CD4-positive, alpha-beta memory T cell (primary cell): ENCODE results near the gene RETSAT. TPM values are rescaled to one million over a fixed set of nuclear protein-coding genes. Genes with fewer than 3 reads are reported as not detected.
A peak's percentile ranks its signal among the peaks of the same experiment; 100 is the strongest.
"Not testable (repeated sequence)": the region's sequence is repeated elsewhere in the genome, so short reads cannot be mapped to it uniquely, and the experiment has no call there.

Source experiments
- CTCF ChIA-PET: fragments of 350-600 bp; sonication (Branson Sonifier 250); formaldehyde crosslinking; loops from one replicate; lab custom pipeline; 2021; ENCODE audit warnings: inconsistent platforms; ENCODE audit not compliant: partially characterized antibody; lab: Charles Lee
- POLR2A ChIA-PET: fragments of 350-600 bp; sonication (Branson Sonifier 250); formaldehyde crosslinking; loops from one replicate; lab custom pipeline; 2021; ENCODE audit not compliant: partially characterized antibody; lab: Charles Lee
- DNase-seq, 5 donors: peaks; one replicate each; pipeline versions ENCODE4 v3.0.0 to v3.0.0-alpha.2; 2020 to 2022; ENCODE audit warnings: mixed read lengths in 1 of 5
- H3K27ac ChIP-seq: one replicate; pipeline ENCODE4 v1.7.0; 2013; ENCODE audit warnings: low read depth, low read length
- H3K27me3 ChIP-seq: 2 replicates; pipeline ENCODE4 v1.7.0; 2013; ENCODE audit warnings: mild to moderate bottlenecking, low read length, moderate library complexity; ENCODE audit not compliant: insufficient read depth
- H3K36me3 ChIP-seq: 2 replicates; pipeline ENCODE4 v1.7.0; 2013; ENCODE audit warnings: mild to moderate bottlenecking, low read length, moderate library complexity; ENCODE audit not compliant: insufficient read depth
- H3K4me1 ChIP-seq: 2 replicates; pipeline ENCODE4 v1.7.0; 2013; ENCODE audit warnings: mild to moderate bottlenecking, low read length, moderate library complexity; ENCODE audit not compliant: insufficient read depth
- H3K4me3 ChIP-seq, 2 donors: one replicate each; pipeline ENCODE4 v1.7.0; 2013; ENCODE audit warnings: low read length in 2 of 2, mild to moderate bottlenecking in 1 of 2
- H3K9me3 ChIP-seq, 2 donors: one replicate each; pipeline ENCODE4 v1.7.0; 2013; ENCODE audit warnings: low read length in 2 of 2, control low read depth in 1 of 2; ENCODE audit not compliant: control insufficient read depth in 1 of 2
- H3K27ac Mint-ChIP-seq, 7 donors: one replicate each; pipeline ENCODE4 v1.8.0; 2020 to 2021; ENCODE audit warnings: mixed read lengths in 7 of 7, mild to moderate bottlenecking in 6 of 7, inconsistent platforms in 3 of 7, moderate library complexity in 3 of 7
- H3K27me3 Mint-ChIP-seq, 2 donors: one replicate each; pipeline ENCODE4 v1.8.0; 2020 to 2021; ENCODE audit warnings: mixed read lengths in 2 of 2
- H3K36me3 Mint-ChIP-seq, 2 donors: one replicate each; pipeline ENCODE4 v1.8.0; 2020 to 2021; ENCODE audit warnings: mixed read lengths in 2 of 2, inconsistent platforms in 1 of 2, mild to moderate bottlenecking in 1 of 2
- H3K4me1 Mint-ChIP-seq, 4 donors: one replicate each; pipeline ENCODE4 v1.8.0; 2020 to 2021; ENCODE audit warnings: mixed read lengths in 4 of 4, mild to moderate bottlenecking in 1 of 4
- H3K4me3 Mint-ChIP-seq, 8 donors: one replicate each; pipeline ENCODE4 v1.8.0; 2020 to 2021; ENCODE audit warnings: mixed read lengths in 8 of 8, mild to moderate bottlenecking in 7 of 8, moderate library complexity in 6 of 8, inconsistent platforms in 3 of 8
- H3K9me3 Mint-ChIP-seq, 8 donors: one replicate each; pipeline ENCODE4 v1.8.0; 2020 to 2021; ENCODE audit warnings: mixed read lengths in 8 of 8, mild to moderate bottlenecking in 5 of 8, inconsistent platforms in 3 of 8, moderate library complexity in 1 of 8
- intact Hi-C: fragments of 100-400 bp; cut with micrococcal nuclease; formaldehyde crosslinking; loops from one replicate; pipeline ENCODE4 v1.15.1; 2023
- polyA plus RNA-seq, 2 donors: library from polyadenylated mRNA; unstranded; fragments of 300-500 nt; fragmentation: Illumina TruSeq; gene quantifications; one replicate each; pipeline ENCODE4 v1.2.3, GENCODE V29; 2021
- total RNA-seq, 2 experiments: library from RNA; stranded (reverse); gene quantifications; one replicate each; pipeline ENCODE4 v1.2.3, GENCODE V29; 2021

RETSAT gene
- total and polyA plus RNA-seq, 4 experiments from 2014 or later = 20.8 to 33.4 (median 28.7) TPM

GRCh38 chr2:85323988-85324367 is 30.4 kb downstream of the RETSAT start:
- H3K4me3 ChIP-seq = not testable (repeated sequence)
- intact Hi-C loops = loop anchor here (10.0 kb wide), 1 partner anchor 291 kb away; the partner anchor contains the start of genes C2orf68 and USP39
- H3K27ac ChIP-seq = peak overlapping the region; percentile 98

DNA sequence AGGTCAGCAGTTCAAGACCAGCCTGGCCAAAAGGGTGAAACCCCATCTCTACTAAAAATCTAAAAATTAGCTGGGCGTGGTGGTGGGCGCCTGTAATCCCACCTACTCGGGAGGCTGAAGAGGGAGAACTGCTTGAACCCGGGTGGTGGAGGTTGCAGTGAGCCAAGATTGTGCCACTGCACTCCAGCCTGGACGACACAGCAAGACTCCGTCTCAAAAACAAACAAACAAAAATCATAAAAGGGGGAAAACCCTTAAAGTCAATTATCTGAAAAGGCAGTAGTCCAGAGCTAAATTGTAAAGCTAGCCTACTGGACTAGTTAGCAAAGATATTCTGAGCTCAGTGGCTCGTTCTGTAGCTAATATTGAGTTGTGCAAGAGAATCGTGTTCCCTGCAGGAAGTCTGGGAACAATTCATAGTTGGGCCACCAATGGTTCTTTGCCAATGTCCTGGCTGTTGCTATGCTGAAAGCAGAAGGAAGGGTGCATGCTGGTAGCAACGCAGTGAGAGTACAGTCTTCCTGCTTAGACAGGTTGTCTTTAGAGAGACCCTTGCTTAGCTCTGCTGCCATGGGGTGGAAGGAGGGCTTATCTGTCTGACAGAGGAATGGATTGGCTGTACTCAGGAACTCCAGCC is 30.9 kb downstream of the RETSAT start:
- Histone ChIP-seq H3K4me3 (no peak overlapping the region), H3K27me3 (no peaks in the 10 kb centered on the region), H3K4me1 (peaks cover 78% of the 10 kb centered on the region), H3K36me3 (peaks cover 59% of the 10 kb centered on the region), H3K27ac (peak overlapping the region; percentile 21), H3K9me3 (no peaks in the 10 kb centered on the region)
- POLR2A ChIA-PET = interaction anchor here (1.7 to 12.9 kb wide), 3 partner anchors 10 to 216 kb away, joined by 3 to 268 read pairs (median 240); partner anchors contain the start of genes ELMOD3 and RETSAT
- Mint-ChIP-seq H3K27ac (peak overlapping the region; percentile 79 to 100 (median 93)), H3K9me3 (no peaks in the 10 kb centered on the region), H3K4me3 (peak overlapping the region; percentile 92 to 100 (median 98)), H3K4me1 (peaks cover 55 to 99% (median 67%) of the 10 kb centered on the region in 4 donors), H3K36me3 (peaks cover 86 to 97% of the 10 kb centered on the region in 2 donors), H3K27me3 (no peaks in the 10 kb centered on the region)
- CTCF ChIA-PET = interaction anchor here (0.9 to 5.5 kb wide), 5 partner anchors 11 to 228 kb away, joined by 3 to 28 read pairs (median 4); no protein-coding TSS in a partner anchor
- intact Hi-C loops = loop anchor here (10.0 kb wide), 1 partner anchor 291 kb away; the partner anchor contains the start of genes C2orf68 and USP39
- no peak for DNase-seq

More at GRCh38 chr2:85323988-85324367, 30.4 kb downstream of the RETSAT start:
- H3K36me3 ChIP-seq = peaks cover 56% of the 10 kb centered on the region
- not testable (repeated sequence) for DNase-seq, H3K9me3 ChIP-seq, H3K27me3 ChIP-seq, H3K27me3 Mint-ChIP-seq, H3K9me3 Mint-ChIP-seq
- ChIA-PET CTCF (interaction anchor here (0.9 to 5.5 kb wide), 5 partner anchors 11 to 227 kb away, joined by 3 to 28 read pairs (median 4); no protein-coding TSS in a partner anchor), POLR2A (interaction anchor here (1.7 to 12.9 kb wide), 3 partner anchors 11 to 216 kb away, joined by 3 to 268 read pairs (median 240); partner anchors contain the start of genes ELMOD3 and RETSAT)
- H3K4me1 ChIP-seq = peaks cover 78% of the 10 kb centered on the region
- peaks cover 53 to 99% (median 66%) of the 10 kb centered on the region in 4 donors for H3K4me1 Mint-ChIP-seq
- H3K36me3 Mint-ChIP-seq = peaks cover 81 to 94% of the 10 kb centered on the region in 2 donors
- H3K4me3 Mint-ChIP-seq = peak overlapping the region; percentile 92 to 100 (median 98)
- peak overlapping the region; percentile 79 to 100 (median 93) for H3K27ac Mint-ChIP-seq

DNA sequence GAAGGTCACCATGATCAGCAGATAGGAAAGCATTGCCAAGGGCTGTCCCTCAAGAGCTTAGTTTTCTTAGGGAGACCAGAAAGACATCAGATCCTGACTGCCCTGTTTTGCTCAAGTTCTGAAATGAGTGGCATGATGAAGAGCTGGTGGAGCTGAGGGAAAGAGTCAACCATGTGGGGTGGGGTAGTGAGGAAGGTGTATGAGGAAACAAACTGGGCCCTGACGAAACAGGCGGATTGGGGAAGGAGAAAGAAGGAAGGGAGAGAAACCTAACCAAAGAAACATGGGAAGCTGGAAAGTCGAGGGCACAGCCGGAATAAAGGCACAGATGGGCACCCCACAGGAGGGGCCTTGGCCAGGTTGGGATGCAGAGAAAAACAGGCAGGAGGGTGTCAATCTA is 34.5 kb downstream of the RETSAT start:
- Histone ChIP-seq H3K27ac (no peak overlapping the region), H3K9me3 (no peaks in the 10 kb centered on the region), H3K27me3 (no peaks in the 10 kb centered on the region), H3K4me1 (peaks cover 68% of the 10 kb centered on the region), H3K36me3 (peaks cover 77% of the 10 kb centered on the region), H3K4me3 (no peak overlapping the region)
- no peaks in the 10 kb centered on the region for H3K9me3 Mint-ChIP-seq
- no peak for DNase-seq
- H3K36me3 Mint-ChIP-seq = peaks cover 76 to 87% of the 10 kb centered on the region in 2 donors
- H3K4me3 Mint-ChIP-seq = peak overlapping the region in 6 of 8 donors; percentile 31 to 61 (median 42)
- H3K27ac Mint-ChIP-seq = peak overlapping the region; percentile 62 to 99 (median 80)
- intact Hi-C loops = loop anchor here (10.0 kb wide), 1 partner anchor 295 kb away; the partner anchor contains the start of genes C2orf68 and USP39
- POLR2A ChIA-PET = interaction anchor here (0.6 to 14.3 kb wide), 5 partner anchors 3 to 229 kb away, joined by 3 to 268 read pairs (median 7); partner anchors contain the start of genes ELMOD3, RETSAT and TGOLN2
- CTCF ChIA-PET = interaction anchor here (0.9 to 5.8 kb wide), 5 partner anchors 10 to 46 kb away, joined by 3 to 33 read pairs (median 4); no protein-coding TSS in a partner anchor
- peaks cover 55 to 80% (median 66%) of the 10 kb centered on the region in 4 donors for H3K4me1 Mint-ChIP-seq
- no peaks in the 10 kb centered on the region for H3K27me3 Mint-ChIP-seq

GRCh38 chr2:85318222-85319074 is 35.9 kb downstream of the RETSAT start:
- Histone ChIP-seq H3K9me3 (no peaks in the 10 kb centered on the region), H3K27me3 (no peaks in the 10 kb centered on the region), H3K36me3 (peaks cover 69% of the 10 kb centered on the region), H3K27ac (peak overlapping the region; percentile 42), H3K4me1 (peaks cover 54% of the 10 kb centered on the region), H3K4me3 (no peak overlapping the region)
- peaks cover 49 to 71% (median 58%) of the 10 kb centered on the region in 4 donors for H3K4me1 Mint-ChIP-seq
- H3K9me3 Mint-ChIP-seq = no peaks in the 10 kb centered on the region
- POLR2A ChIA-PET = interaction anchor here (1.2 to 14.3 kb wide), 6 partner anchors 4 to 221 kb away, joined by 3 to 268 read pairs (median 6); partner anchors contain the start of genes ELMOD3, MAT2A, RETSAT and TGOLN2
- peaks cover 71 to 83% of the 10 kb centered on the region in 2 donors for H3K36me3 Mint-ChIP-seq
- H3K27me3 Mint-ChIP-seq = no peaks in the 10 kb centered on the region
- intact Hi-C loops = loop anchor here (1.0 kb wide), 1 partner anchor 8 kb away; no protein-coding TSS in a partner anchor
- CTCF ChIA-PET = interaction anchor here (0.7 to 5.8 kb wide), 5 partner anchors 9 to 202 kb away, joined by 3 to 33 read pairs (median 8); no protein-coding TSS in a partner anchor
- peak overlapping the region; percentile 23 to 99 (median 77) for H3K27ac Mint-ChIP-seq
- peak overlapping the region; percentile 5 to 82 (median 55) for H3K4me3 Mint-ChIP-seq
- peak in 1 of 5 donors; percentile 61 for DNase-seq

DNA sequence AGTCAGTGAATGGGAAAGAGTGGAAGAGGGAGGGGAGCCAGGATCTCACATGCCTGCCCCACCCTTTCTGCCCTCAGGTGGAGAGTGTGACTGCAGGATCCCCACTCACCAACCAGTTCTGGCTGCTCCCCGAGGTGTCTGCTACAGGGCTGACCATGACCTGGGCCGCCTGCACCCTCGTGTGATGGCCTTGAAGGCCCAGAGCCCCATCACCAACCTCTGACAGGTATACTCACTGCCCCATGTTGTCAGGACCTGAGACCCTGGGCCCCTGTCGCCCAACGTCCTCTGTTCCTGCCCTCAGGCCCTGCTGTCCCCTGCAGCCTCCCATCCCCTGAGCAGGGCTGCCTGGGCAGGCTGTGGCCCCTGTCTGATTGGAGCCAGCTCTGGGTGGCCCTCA is 38.4 kb downstream of the RETSAT start:
- H3K4me3 Mint-ChIP-seq = not testable (repeated sequence)
- H3K4me1 Mint-ChIP-seq = peaks cover 33 to 50% (median 38%) of the 10 kb centered on the region in 4 donors

DNA sequence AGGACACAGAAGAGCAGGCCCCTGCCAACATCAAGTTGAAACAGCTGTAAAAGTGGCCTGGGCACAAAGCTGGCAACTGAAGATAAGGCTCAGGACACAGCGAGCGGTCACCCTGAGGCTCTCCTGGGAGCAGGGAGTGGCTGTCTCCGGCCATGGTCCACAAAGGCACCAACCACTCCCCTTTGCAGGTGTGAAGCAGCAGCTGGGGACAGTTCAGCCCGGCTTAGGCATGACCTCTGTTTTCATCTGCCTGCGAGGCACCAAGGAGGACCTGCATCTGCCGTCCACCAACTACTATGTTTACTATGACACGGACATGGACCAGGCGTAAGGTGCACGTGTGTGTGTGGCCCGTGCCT is 39.5 kb downstream of the RETSAT start:
- Histone ChIP-seq H3K27me3 (no peaks in the 10 kb centered on the region), H3K9me3 (no peaks in the 10 kb centered on the region), H3K4me1 (peaks cover 25% of the 10 kb centered on the region), H3K36me3 (peaks cover 34% of the 10 kb centered on the region), H3K27ac (no peak overlapping the region), H3K4me3 (no peak overlapping the region)
- H3K9me3 Mint-ChIP-seq = no peaks in the 10 kb centered on the region
- H3K27me3 Mint-ChIP-seq = no peaks in the 10 kb centered on the region
- intact Hi-C loops = no loop called here
- peaks cover 36 to 51% of the 10 kb centered on the region in 2 donors for H3K36me3 Mint-ChIP-seq
- peaks cover 30 to 47% (median 34%) of the 10 kb centered on the region in 4 donors for H3K4me1 Mint-ChIP-seq
- POLR2A ChIA-PET = interaction anchor here (1.1 to 14.3 kb wide), 2 partner anchors 8 to 40 kb away, joined by 3 to 268 read pairs; partner anchors contain the start of genes ELMOD3, RETSAT and TGOLN2
- H3K27ac Mint-ChIP-seq = peak overlapping the region in 3 of 7 donors; percentile 23 to 64 (median 28)
- DNase-seq = no peak
- CTCF ChIA-PET = interaction anchor here (0.7 to 1.3 kb wide), 3 partner anchors 14 to 17 kb away, joined by 3 to 9 read pairs (median 4); no protein-coding TSS in a partner anchor
- H3K4me3 Mint-ChIP-seq = no peak overlapping the region

More for the DNA sequence above, 38.4 kb downstream of the RETSAT start:
- DNase-seq, H3K4me3 ChIP-seq, intact Hi-C loops, H3K9me3 ChIP-seq, H3K27ac ChIP-seq, H3K27me3 ChIP-seq, CTCF ChIA-PET, H3K27me3 Mint-ChIP-seq, H3K9me3 Mint-ChIP-seq: not testable (repeated sequence)
- POLR2A ChIA-PET = interaction anchor here (14.3 kb wide), 1 partner anchor 7 kb away, joined by 268 read pairs; the partner anchor contains the start of gene TGOLN2
- Histone ChIP-seq H3K36me3 (peaks cover 45% of the 10 kb centered on the region), H3K4me1 (peaks cover 29% of the 10 kb centered on the region)
- Mint-ChIP-seq H3K36me3 (peaks cover 46 to 61% of the 10 kb centered on the region in 2 donors), H3K27ac (peak overlapping the region in 1 of 7 donors; percentile 55)
